ENCODE measurements around the gene THSD4.

Gene THSD4

DNA sequence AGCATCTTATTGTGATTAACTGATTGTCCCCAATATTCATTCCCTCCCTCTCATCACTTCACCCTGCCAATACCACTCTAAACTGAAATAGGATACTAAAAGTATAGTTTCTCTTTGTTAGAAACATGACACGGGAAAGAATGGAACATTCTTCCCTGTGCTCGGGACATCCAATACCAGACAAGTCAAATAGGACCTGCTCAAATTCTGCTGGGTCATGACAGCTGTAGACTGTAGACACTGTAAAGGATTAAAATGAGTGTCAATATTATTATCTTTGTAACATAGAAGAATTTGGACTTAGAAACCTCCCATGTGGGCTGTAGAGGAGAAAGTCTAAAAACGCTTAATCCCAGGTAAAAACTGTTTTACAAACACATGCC is 380.1 kb downstream of the THSD4 start:
- H3K27me3 ChIP-seq (ENCODE audit: insufficient read depth, low read length, poor library complexity, severe bottlenecking) = no peaks in the 10 kb centered on the region
- no peaks in the 10 kb centered on the region for H3K4me1 ChIP-seq (ENCODE audit: insufficient read depth, low read length, poor library complexity, severe bottlenecking)
- H3K79me2 ChIP-seq (ENCODE audit: insufficient read depth, low read length) = no peaks in the 10 kb centered on the region
- H3F3A ChIP-seq (ENCODE audit: low read depth) = no peaks in the 10 kb centered on the region
- no peak overlapping the region for H3K4me2 ChIP-seq (ENCODE audit: low read depth, low read length, poor library complexity, severe bottlenecking)
- no peak overlapping the region for H2AFZ ChIP-seq (ENCODE audit: low read length)
- no peaks in the 10 kb centered on the region for H3K36me3 ChIP-seq (ENCODE audit: insufficient read depth, low read length)
- no peaks in the 10 kb centered on the region for H3K9me2 ChIP-seq (replicated peaks; ENCODE audit: low read depth, low read length)
- no peak overlapping the region for H3K9ac ChIP-seq (ENCODE audit: low read depth, low read length, poor library complexity, severe bottlenecking)
- no peaks in the 10 kb centered on the region for H4K20me1 ChIP-seq (ENCODE audit: insufficient read depth, low read length, poor library complexity, severe bottlenecking)
- no peaks in the 10 kb centered on the region for H3K9me3 ChIP-seq (ENCODE audit: insufficient read depth, low read depth, low read length)
- H3K4me3 ChIP-seq (ENCODE audit: low read length, poor library complexity, severe bottlenecking) = no peak overlapping the region
- TF ChIP-seq, protein P1, sequence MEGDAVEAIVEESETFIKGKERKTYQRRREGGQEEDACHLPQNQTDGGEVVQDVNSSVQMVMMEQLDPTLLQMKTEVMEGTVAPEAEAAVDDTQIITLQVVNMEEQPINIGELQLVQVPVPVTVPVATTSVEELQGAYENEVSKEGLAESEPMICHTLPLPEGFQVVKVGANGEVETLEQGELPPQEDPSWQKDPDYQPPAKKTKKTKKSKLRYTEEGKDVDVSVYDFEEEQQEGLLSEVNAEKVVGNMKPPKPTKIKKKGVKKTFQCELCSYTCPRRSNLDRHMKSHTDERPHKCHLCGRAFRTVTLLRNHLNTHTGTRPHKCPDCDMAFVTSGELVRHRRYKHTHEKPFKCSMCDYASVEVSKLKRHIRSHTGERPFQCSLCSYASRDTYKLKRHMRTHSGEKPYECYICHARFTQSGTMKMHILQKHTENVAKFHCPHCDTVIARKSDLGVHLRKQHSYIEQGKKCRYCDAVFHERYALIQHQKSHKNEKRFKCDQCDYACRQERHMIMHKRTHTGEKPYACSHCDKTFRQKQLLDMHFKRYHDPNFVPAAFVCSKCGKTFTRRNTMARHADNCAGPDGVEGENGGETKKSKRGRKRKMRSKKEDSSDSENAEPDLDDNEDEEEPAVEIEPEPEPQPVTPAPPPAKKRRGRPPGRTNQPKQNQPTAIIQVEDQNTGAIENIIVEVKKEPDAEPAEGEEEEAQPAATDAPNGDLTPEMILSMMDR (conservative IDR thresholded peaks at IDR 0.05; ENCODE audit: low read length) = no peak
- no peak for TF ChIP-seq EZH2phosphoT487 (IDR thresholded peaks at IDR 0.05; ENCODE audit: borderline replicate concordance)

DNA sequence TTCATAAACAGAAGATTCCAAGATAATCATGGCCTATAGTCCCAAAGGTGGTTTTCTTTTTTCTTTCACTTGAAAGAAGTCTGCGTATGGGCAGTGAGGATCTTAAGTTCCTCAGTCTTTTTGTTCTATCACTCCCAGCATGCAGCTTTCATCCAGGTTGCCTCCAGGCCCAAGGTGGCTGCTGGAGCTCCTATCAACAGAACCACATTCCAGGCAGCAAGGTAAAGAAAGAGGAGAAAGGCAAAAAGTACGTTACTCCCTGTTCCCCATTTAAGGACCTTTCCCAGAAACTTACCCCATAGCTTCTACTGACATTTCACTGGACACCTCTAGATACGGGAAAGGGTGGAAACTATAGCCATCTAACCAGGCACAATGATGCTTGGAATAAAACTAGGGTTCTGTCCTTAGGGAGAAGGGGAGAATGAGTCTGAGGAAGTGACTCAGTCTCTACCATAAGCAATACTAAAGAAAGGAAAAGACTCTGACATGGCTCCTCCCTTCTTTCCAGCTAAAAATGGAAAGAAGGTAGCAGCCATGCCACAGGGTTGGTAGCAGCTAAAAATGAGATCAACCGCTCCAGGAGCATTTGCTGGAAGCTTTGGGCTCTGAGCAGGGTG is 381.2 kb downstream of the THSD4 start:
- no peak overlapping the region for H3K9ac ChIP-seq (ENCODE audit: low read depth, low read length, poor library complexity, severe bottlenecking)
- no peaks in the 10 kb centered on the region for H3K4me1 ChIP-seq (ENCODE audit: insufficient read depth, low read length, poor library complexity, severe bottlenecking)
- TF ChIP-seq, protein P1 (conservative IDR thresholded peaks at IDR 0.05; ENCODE audit: low read length) = no peak
- TF ChIP-seq EZH2phosphoT487 (IDR thresholded peaks at IDR 0.05; ENCODE audit: borderline replicate concordance) = no peak

DNA sequence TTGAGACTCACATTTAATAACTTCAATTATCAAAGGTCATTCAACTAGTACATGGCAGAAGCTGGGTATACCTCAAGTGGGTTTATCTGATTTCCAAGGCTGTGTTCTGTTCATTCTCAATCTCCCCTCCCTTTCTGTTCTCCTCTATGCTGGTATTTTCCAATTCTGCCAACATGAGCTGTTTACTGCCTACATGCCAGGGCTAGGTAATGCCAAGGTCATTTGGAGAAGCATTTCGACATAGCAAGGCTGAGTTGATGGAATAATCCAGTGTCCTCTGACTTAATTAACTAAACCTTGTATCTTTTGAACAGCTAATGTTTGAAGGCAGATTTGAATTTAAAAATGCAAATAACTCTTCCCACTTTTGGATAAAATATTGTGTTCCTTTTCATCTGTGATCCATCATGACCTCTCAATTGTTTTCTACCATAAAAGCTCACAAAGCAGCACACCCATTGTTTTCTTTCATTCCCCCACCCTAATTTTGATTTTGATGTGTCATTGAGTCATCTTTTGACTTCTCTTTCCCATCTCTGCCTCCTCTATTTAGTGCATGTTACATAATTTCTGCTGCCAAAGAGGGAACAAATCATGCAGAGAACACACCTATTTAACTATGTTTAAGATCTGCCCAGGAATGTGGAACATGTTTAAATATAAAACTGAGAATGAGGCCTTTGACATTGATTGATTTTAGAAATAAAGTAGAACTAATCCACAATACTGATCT is 386.2 kb downstream of the THSD4 start:
- Histone ChIP-seq H3K9ac (ENCODE audit: low read depth, low read length, poor library complexity, severe bottlenecking) (no peak overlapping the region), H3K4me2 (ENCODE audit: low read depth, low read length, poor library complexity, severe bottlenecking) (no peak overlapping the region), H4K20me1 (ENCODE audit: insufficient read depth, low read length, poor library complexity, severe bottlenecking) (no peaks in the 10 kb centered on the region), H3K27me3 (ENCODE audit: insufficient read depth, low read length, poor library complexity, severe bottlenecking) (no peaks in the 10 kb centered on the region), H3F3A (ENCODE audit: low read depth) (no peaks in the 10 kb centered on the region), H2AFZ (ENCODE audit: low read length) (no peak overlapping the region), H3K4me3 (ENCODE audit: low read length, poor library complexity, severe bottlenecking) (no peak overlapping the region), H3K36me3 (ENCODE audit: insufficient read depth, low read length) (no peaks in the 10 kb centered on the region), H3K9me2 (replicated peaks; ENCODE audit: low read depth, low read length) (no peaks in the 10 kb centered on the region), H3K79me2 (ENCODE audit: insufficient read depth, low read length) (no peaks in the 10 kb centered on the region), H3K9me3 (ENCODE audit: insufficient read depth, low read depth, low read length) (0 out of 2 replicates have a peak, but pooled peaks cover 3% of the 10 kb centered on the region), H3K4me1 (ENCODE audit: insufficient read depth, low read length, poor library complexity, severe bottlenecking) (no peaks in the 10 kb centered on the region)
- TF ChIP-seq EZH2phosphoT487 (IDR thresholded peaks at IDR 0.05; ENCODE audit: borderline replicate concordance) = no peak
- TF ChIP-seq, protein P1 (conservative IDR thresholded peaks at IDR 0.05; ENCODE audit: low read length) = no peak

More for the DNA sequence above, 381.2 kb downstream of the THSD4 start:
- H3K79me2 ChIP-seq (ENCODE audit: insufficient read depth, low read length) = no peaks in the 10 kb centered on the region
- H2AFZ ChIP-seq (ENCODE audit: low read length) = no peak overlapping the region
- no peaks in the 10 kb centered on the region for H3K9me2 ChIP-seq (replicated peaks; ENCODE audit: low read depth, low read length)
- no peaks in the 10 kb centered on the region for H3K36me3 ChIP-seq (ENCODE audit: insufficient read depth, low read length)
- 0 out of 2 replicates have a peak, but pooled peaks cover 3% of the 10 kb centered on the region for H3K9me3 ChIP-seq (ENCODE audit: insufficient read depth, low read depth, low read length)
- H3K4me3 ChIP-seq (ENCODE audit: low read length, poor library complexity, severe bottlenecking) = no peak overlapping the region
- no peaks in the 10 kb centered on the region for H3K27me3 ChIP-seq (ENCODE audit: insufficient read depth, low read length, poor library complexity, severe bottlenecking)
- no peaks in the 10 kb centered on the region for H3F3A ChIP-seq (ENCODE audit: low read depth)
- H4K20me1 ChIP-seq (ENCODE audit: insufficient read depth, low read length, poor library complexity, severe bottlenecking) = no peaks in the 10 kb centered on the region
- H3K4me2 ChIP-seq (ENCODE audit: low read depth, low read length, poor library complexity, severe bottlenecking) = no peak overlapping the region

All from Loucy (cell line).